Measurements from ENCODE around the gene GPR158. TPM values are rescaled to one million over a fixed set of nuclear protein-coding genes. Genes with fewer than 3 reads are reported as not detected.

Gene GPR158
- total and polyA plus RNA-seq, 2 experiments from 2014 or later, result 0.18 to 0.61 TPM

GRCh38 chr10:25226775-25227682 is 52.2 kb downstream of the GPR158 start:
- no peaks in the 10 kb centered on the region for H3K9me3 ChIP-seq (ENCODE audit: low read depth)

GRCh38 chr10:25231751-25232150 is 57.0 kb downstream of the GPR158 start:
- H3K9me3 ChIP-seq (ENCODE audit: low read depth), result no peaks in the 10 kb centered on the region
- no peaks in the 10 kb centered on the region for H3K27me3 ChIP-seq
- no peaks in the 10 kb centered on the region for H3K4me1 ChIP-seq (ENCODE audit: low read depth)
- no peak overlapping the region for H3K4me3 ChIP-seq
- H3K36me3 ChIP-seq, result no peaks in the 10 kb centered on the region
- no peak overlapping the region for H3K27ac ChIP-seq
- DNase-seq (ENCODE audit: low read depth in 1 of 2, low spot score in 1 of 2), result no peak
- TF ChIP-seq, protein P1, sequence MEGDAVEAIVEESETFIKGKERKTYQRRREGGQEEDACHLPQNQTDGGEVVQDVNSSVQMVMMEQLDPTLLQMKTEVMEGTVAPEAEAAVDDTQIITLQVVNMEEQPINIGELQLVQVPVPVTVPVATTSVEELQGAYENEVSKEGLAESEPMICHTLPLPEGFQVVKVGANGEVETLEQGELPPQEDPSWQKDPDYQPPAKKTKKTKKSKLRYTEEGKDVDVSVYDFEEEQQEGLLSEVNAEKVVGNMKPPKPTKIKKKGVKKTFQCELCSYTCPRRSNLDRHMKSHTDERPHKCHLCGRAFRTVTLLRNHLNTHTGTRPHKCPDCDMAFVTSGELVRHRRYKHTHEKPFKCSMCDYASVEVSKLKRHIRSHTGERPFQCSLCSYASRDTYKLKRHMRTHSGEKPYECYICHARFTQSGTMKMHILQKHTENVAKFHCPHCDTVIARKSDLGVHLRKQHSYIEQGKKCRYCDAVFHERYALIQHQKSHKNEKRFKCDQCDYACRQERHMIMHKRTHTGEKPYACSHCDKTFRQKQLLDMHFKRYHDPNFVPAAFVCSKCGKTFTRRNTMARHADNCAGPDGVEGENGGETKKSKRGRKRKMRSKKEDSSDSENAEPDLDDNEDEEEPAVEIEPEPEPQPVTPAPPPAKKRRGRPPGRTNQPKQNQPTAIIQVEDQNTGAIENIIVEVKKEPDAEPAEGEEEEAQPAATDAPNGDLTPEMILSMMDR (IDR thresholded peaks at IDR 0.05; ENCODE audit: low read depth, low read length), result no peak

More at GRCh38 chr10:25226775-25227682, 52.2 kb downstream of the GPR158 start:
- no peaks in the 10 kb centered on the region for H3K4me1 ChIP-seq (ENCODE audit: low read depth)
- H3K27ac ChIP-seq, result no peak overlapping the region
- H3K4me3 ChIP-seq, result no peak overlapping the region
- no peaks in the 10 kb centered on the region for H3K27me3 ChIP-seq
- H3K36me3 ChIP-seq, result no peaks in the 10 kb centered on the region
- DNase-seq (ENCODE audit: low read depth in 1 of 2, low spot score in 1 of 2), result peak; percentile 69 to 84
- TF ChIP-seq, protein P1 (IDR thresholded peaks at IDR 0.05; ENCODE audit: low read depth, low read length), result peak; percentile 83

- Histone ChIP-seq H3K27ac (no peak overlapping the region), H3K36me3 (no peaks in the 10 kb centered on the region), H3K4me3 (no peak overlapping the region), H3K27me3 (no peaks in the 10 kb centered on the region), H3K9me3 (ENCODE audit: low read depth) (no peaks in the 10 kb centered on the region), H3K4me1 (ENCODE audit: low read depth) (no peaks in the 10 kb centered on the region)
- TF ChIP-seq, protein P1 (IDR thresholded peaks at IDR 0.05; ENCODE audit: low read depth, low read length), result no peak
- DNase-seq (ENCODE audit: low read depth in 1 of 2, low spot score in 1 of 2), result no peak
Observed at GRCh38 chr10:25232204-25232603, 57.4 kb downstream of the GPR158 start.

DNA sequence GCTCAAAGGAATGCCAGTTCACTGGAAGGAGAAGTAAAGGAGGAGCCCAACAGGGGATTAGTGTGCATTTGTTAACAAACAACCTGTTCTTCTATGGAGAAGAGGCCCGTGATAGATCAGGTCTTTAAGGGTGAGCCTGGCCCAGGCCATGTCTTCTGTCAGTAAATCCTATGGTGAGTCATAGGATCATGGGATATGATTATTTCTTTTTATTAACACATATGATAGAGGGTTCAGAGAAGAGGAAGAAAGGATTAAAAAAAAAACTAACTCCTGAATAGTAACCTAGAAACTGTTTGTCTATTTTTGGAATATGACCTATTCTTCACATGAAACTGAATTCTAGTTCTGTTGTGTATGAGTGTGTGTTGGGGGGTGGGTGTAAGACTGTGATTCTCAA is 70.4 kb downstream of the GPR158 start:
- no peak overlapping the region for H3K4me3 ChIP-seq
- no peaks in the 10 kb centered on the region for H3K9me3 ChIP-seq (ENCODE audit: low read depth)
- no peak overlapping the region for H3K27ac ChIP-seq
- no peaks in the 10 kb centered on the region for H3K27me3 ChIP-seq
- TF ChIP-seq, protein P1 (IDR thresholded peaks at IDR 0.05; ENCODE audit: low read depth, low read length), result no peak
- DNase-seq (ENCODE audit: low read depth in 1 of 2, low spot score in 1 of 2), result no peak
- no peaks in the 10 kb centered on the region for H3K4me1 ChIP-seq (ENCODE audit: low read depth)
- H3K36me3 ChIP-seq, result no peaks in the 10 kb centered on the region

- TF ChIP-seq, protein P1 (IDR thresholded peaks at IDR 0.05; ENCODE audit: low read depth, low read length), result no peak
- H3K4me1 ChIP-seq (ENCODE audit: low read depth), result no peaks in the 10 kb centered on the region
- H3K27ac ChIP-seq, result no peak overlapping the region
- no peaks in the 10 kb centered on the region for H3K27me3 ChIP-seq
- DNase-seq (ENCODE audit: low read depth in 1 of 2, low spot score in 1 of 2), result peak in 1 of 2 donors; percentile 8
- no peaks in the 10 kb centered on the region for H3K9me3 ChIP-seq (ENCODE audit: low read depth)
- H3K4me3 ChIP-seq, result no peak overlapping the region
- no peaks in the 10 kb centered on the region for H3K36me3 ChIP-seq
Observed at GRCh38 chr10:25257646-25258045, 82.8 kb downstream of the GPR158 start.

All from cardiac muscle cell (in vitro differentiated cells and primary cell).